GM23338 (cell line): Measurements from ENCODE around the gene RAB7B. TPM values are rescaled to one million over a fixed set of nuclear protein-coding genes. Genes with fewer than 3 reads are reported as not detected.

Source experiments
- ATAC-seq: fragments of 200-7000 bp; cut with Tn5 transposase; 3 replicates; pipeline ENCODE4 v1.9.1; 2020
- DNase-seq: peaks from one replicate; pipeline ENCODE4 v3.0.0-alpha.2; 2015; ENCODE audit warnings: low spot score
- H2AFZ ChIP-seq: fragments of 200-600 bp; sonication (generic); 2 replicates; pipeline ENCODE4 v1.8.0; 2016; ENCODE audit warnings: antibody characterized with exemption, mild to moderate bottlenecking, moderate library complexity
- H3F3A ChIP-seq: fragments of 200-600 bp; sonication (generic); replicated peaks from 2 replicates; pipeline ENCODE4 v1.8.0; 2017; ENCODE audit warnings: antibody characterized with exemption, mixed run types, low read depth
- H3K27ac ChIP-seq: fragments of 200-600 bp; sonication (generic); 2 replicates; pipeline ENCODE4 v1.6.1; 2016; ENCODE audit warnings: low read depth
- H3K27me3 ChIP-seq: fragments of 200-600 bp; sonication (generic); 2 replicates; pipeline ENCODE4 v1.8.0; 2016; ENCODE audit warnings: mild to moderate bottlenecking, mixed run types, moderate library complexity; ENCODE audit not compliant: insufficient read depth
- H3K36me3 ChIP-seq: fragments of 200-600 bp; sonication (generic); 2 replicates; pipeline ENCODE4 v1.8.0; 2016; ENCODE audit warnings: mild to moderate bottlenecking; ENCODE audit not compliant: insufficient read depth
- H3K4me1 ChIP-seq: fragments of 200-600 bp; sonication (generic); 2 replicates; pipeline ENCODE4 v1.8.0; 2016; ENCODE audit warnings: mild to moderate bottlenecking, moderate library complexity; ENCODE audit not compliant: insufficient read depth
- H3K4me2 ChIP-seq: fragments of 200-600 bp; sonication (generic); 2 replicates; pipeline ENCODE4 v1.7.1; 2017; ENCODE audit warnings: mixed run types
- H3K4me3 ChIP-seq: fragments of 200-600 bp; sonication (generic); 2 replicates; pipeline ENCODE4 v1.6.1; 2016; ENCODE audit warnings: mixed run types
- H3K79me2 ChIP-seq: fragments of 200-600 bp; sonication (generic); replicated peaks from 2 replicates; pipeline ENCODE4 v1.8.0; 2017; ENCODE audit warnings: mild to moderate bottlenecking; ENCODE audit not compliant: insufficient read depth
- H3K9me2 ChIP-seq: fragments of 200-600 bp; sonication (generic); 2 replicates; pipeline ENCODE4 v1.8.0; 2017; ENCODE audit not compliant: insufficient read depth
- H4K20me1 ChIP-seq: fragments of 200-600 bp; sonication (generic); replicated peaks from 2 replicates; pipeline ENCODE4 v1.8.0; 2017; ENCODE audit warnings: mild to moderate bottlenecking; ENCODE audit not compliant: insufficient read depth
- H3K27ac Mint-ChIP-seq: 2 replicates; pipeline ENCODE4 v1.8.0; 2020; ENCODE audit warnings: inconsistent platforms, mild to moderate bottlenecking, moderate library complexity, mixed read lengths
- H3K27me3 Mint-ChIP-seq: 3 replicates; pipeline ENCODE4 v1.8.0; 2022; ENCODE audit warnings: low read depth, mild to moderate bottlenecking, moderate library complexity, mixed read lengths, inconsistent platforms; ENCODE audit not compliant: insufficient read depth, poor library complexity
- H3K36me3 Mint-ChIP-seq: 3 replicates; pipeline ENCODE4 v1.8.0; 2021; ENCODE audit warnings: low read depth, mild to moderate bottlenecking, inconsistent platforms, moderate library complexity, mixed read lengths
- H3K4me1 Mint-ChIP-seq: 3 replicates; pipeline ENCODE4 v1.8.0; 2020; ENCODE audit warnings: mild to moderate bottlenecking, inconsistent platforms, mixed read lengths
- H3K4me3 Mint-ChIP-seq: 3 replicates; pipeline ENCODE4 v1.8.0; 2021; ENCODE audit warnings: moderate library complexity, mild to moderate bottlenecking, inconsistent platforms, mixed read lengths
- H3K9me3 Mint-ChIP-seq: 3 replicates; pipeline ENCODE4 v1.8.0; 2020; ENCODE audit warnings: moderate library complexity, mild to moderate bottlenecking, inconsistent platforms, mixed read lengths
- EZH2 ChIP-seq: fragments of 200-600 bp; sonication (generic); IDR thresholded peaks from one replicate; pipeline ENCODE4 v1.8.0; 2017; ENCODE audit warnings: antibody characterized with exemption, mild to moderate bottlenecking, low read depth; ENCODE audit not compliant: unreplicated experiment
- NANOG ChIP-seq: IDR thresholded peaks from 2 replicates; pipeline ENCODE4 v1.6.1; 2016; ENCODE audit warnings: antibody characterized with exemption, borderline replicate concordance
- polyA plus RNA-seq: library from polyadenylated mRNA; unstranded; fragments of >200 nt; fragmentation: Nextera tagmentation; extraction: Ambion mirVana; gene quantifications from 2 replicates; pipeline ENCODE4 v1.2.1, GENCODE V29; 2016
- total RNA-seq: library from RNA; depleted of rRNA; stranded (reverse); fragments of >200 nt; shearing (Covaris generic); gene quantifications from 2 replicates; pipeline ENCODE4 v1.2.3, GENCODE V29; 2014
- TF ChIP-seq, protein P1 (sequence below): IDR thresholded peaks from one replicate; pipeline ENCODE4 v1.6.1; 2018; ENCODE audit warnings: antibody characterized with exemption; ENCODE audit not compliant: unreplicated experiment
- TF ChIP-seq, protein P2 (sequence below): fragments of 250-450 bp; sonication (Bioruptor Pico); IDR thresholded peaks from 2 replicates; pipeline ENCODE4 v1.5.0; 2020; ENCODE audit warnings: mild to moderate bottlenecking, moderate library complexity

The RAB7B gene
- total and polyA plus RNA-seq, 2 experiments from 2014 or later: not detected

- H3K27ac ChIP-seq: no peak overlapping the region
These were observed 29.4 kb upstream of the RAB7B start for GRCh38 chr1:206032380-206033140.

More at GRCh38 chr1:206032380-206033140, 29.4 kb upstream of the RAB7B start:
- H3K27me3 ChIP-seq: no peaks in the 10 kb centered on the region
- Mint-ChIP-seq H3K4me1 (peaks cover 6% of the 10 kb centered on the region; the same call in 1 of the 3 replicates), H3K36me3 (no peaks in the 10 kb centered on the region), H3K9me3 (no peaks in the 10 kb centered on the region), H3K4me3 (no peak overlapping the region), H3K27me3 (peaks cover 6% of the 10 kb centered on the region), H3K27ac (no peak overlapping the region)
- H3K4me1 ChIP-seq: 0 out of 2 replicates have a peak, but pooled peaks cover 5% of the 10 kb centered on the region
- no peaks in the 10 kb centered on the region for H3K9me2 ChIP-seq
- no peaks in the 10 kb centered on the region for H3K79me2 ChIP-seq
- no peaks in the 10 kb centered on the region for H3F3A ChIP-seq
- H2AFZ ChIP-seq: no peak overlapping the region
- no peaks in the 10 kb centered on the region for H4K20me1 ChIP-seq
- H3K4me3 ChIP-seq: no peak overlapping the region
- H3K4me2 ChIP-seq: no peak overlapping the region
- no peak for ATAC-seq
- TF ChIP-seq EZH2 (no peak), NANOG (no peak)
- TF ChIP-seq, protein P1, sequence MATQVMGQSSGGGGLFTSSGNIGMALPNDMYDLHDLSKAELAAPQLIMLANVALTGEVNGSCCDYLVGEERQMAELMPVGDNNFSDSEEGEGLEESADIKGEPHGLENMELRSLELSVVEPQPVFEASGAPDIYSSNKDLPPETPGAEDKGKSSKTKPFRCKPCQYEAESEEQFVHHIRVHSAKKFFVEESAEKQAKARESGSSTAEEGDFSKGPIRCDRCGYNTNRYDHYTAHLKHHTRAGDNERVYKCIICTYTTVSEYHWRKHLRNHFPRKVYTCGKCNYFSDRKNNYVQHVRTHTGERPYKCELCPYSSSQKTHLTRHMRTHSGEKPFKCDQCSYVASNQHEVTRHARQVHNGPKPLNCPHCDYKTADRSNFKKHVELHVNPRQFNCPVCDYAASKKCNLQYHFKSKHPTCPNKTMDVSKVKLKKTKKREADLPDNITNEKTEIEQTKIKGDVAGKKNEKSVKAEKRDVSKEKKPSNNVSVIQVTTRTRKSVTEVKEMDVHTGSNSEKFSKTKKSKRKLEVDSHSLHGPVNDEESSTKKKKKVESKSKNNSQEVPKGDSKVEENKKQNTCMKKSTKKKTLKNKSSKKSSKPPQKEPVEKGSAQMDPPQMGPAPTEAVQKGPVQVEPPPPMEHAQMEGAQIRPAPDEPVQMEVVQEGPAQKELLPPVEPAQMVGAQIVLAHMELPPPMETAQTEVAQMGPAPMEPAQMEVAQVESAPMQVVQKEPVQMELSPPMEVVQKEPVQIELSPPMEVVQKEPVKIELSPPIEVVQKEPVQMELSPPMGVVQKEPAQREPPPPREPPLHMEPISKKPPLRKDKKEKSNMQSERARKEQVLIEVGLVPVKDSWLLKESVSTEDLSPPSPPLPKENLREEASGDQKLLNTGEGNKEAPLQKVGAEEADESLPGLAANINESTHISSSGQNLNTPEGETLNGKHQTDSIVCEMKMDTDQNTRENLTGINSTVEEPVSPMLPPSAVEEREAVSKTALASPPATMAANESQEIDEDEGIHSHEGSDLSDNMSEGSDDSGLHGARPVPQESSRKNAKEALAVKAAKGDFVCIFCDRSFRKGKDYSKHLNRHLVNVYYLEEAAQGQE: no peak
- TF ChIP-seq, protein P2, sequence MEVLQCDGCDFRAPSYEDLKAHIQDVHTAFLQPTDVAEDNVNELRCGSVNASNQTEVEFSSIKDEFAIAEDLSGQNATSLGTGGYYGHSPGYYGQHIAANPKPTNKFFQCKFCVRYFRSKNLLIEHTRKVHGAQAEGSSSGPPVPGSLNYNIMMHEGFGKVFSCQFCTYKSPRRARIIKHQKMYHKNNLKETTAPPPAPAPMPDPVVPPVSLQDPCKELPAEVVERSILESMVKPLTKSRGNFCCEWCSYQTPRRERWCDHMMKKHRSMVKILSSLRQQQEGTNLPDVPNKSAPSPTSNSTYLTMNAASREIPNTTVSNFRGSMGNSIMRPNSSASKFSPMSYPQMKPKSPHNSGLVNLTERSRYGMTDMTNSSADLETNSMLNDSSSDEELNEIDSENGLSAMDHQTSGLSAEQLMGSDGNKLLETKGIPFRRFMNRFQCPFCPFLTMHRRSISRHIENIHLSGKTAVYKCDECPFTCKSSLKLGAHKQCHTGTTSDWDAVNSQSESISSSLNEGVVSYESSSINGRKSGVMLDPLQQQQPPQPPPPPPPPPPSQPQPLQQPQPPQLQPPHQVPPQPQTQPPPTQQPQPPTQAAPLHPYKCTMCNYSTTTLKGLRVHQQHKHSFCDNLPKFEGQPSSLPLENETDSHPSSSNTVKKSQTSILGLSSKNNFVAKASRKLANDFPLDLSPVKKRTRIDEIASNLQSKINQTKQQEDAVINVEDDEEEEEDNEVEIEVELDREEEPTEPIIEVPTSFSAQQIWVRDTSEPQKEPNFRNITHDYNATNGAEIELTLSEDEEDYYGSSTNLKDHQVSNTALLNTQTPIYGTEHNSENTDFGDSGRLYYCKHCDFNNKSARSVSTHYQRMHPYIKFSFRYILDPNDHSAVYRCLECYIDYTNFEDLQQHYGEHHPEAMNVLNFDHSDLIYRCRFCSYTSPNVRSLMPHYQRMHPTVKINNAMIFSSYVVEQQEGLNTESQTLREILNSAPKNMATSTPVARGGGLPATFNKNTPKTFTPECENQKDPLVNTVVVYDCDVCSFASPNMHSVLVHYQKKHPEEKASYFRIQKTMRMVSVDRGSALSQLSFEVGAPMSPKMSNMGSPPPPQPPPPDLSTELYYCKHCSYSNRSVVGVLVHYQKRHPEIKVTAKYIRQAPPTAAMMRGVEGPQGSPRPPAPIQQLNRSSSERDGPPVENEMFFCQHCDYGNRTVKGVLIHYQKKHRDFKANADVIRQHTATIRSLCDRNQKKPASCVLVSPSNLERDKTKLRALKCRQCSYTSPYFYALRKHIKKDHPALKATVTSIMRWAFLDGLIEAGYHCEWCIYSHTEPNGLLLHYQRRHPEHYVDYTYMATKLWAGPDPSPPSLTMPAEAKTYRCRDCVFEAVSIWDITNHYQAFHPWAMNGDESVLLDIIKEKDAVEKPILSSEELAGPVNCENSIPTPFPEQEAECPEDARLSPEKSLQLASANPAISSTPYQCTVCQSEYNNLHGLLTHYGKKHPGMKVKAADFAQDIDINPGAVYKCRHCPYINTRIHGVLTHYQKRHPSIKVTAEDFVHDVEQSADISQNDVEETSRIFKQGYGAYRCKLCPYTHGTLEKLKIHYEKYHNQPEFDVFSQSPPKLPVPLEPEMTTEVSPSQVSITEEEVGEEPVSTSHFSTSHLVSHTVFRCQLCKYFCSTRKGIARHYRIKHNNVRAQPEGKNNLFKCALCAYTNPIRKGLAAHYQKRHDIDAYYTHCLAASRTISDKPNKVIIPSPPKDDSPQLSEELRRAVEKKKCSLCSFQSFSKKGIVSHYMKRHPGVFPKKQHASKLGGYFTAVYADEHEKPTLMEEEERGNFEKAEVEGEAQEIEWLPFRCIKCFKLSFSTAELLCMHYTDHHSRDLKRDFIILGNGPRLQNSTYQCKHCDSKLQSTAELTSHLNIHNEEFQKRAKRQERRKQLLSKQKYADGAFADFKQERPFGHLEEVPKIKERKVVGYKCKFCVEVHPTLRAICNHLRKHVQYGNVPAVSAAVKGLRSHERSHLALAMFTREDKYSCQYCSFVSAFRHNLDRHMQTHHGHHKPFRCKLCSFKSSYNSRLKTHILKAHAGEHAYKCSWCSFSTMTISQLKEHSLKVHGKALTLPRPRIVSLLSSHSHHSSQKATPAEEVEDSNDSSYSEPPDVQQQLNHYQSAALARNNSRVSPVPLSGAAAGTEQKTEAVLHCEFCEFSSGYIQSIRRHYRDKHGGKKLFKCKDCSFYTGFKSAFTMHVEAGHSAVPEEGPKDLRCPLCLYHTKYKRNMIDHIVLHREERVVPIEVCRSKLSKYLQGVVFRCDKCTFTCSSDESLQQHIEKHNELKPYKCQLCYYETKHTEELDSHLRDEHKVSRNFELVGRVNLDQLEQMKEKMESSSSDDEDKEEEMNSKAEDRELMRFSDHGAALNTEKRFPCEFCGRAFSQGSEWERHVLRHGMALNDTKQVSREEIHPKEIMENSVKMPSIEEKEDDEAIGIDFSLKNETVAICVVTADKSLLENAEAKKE (CRISPR knock-in tag): no peak
- DNase-seq: no peak
- H3K36me3 ChIP-seq: no peaks in the 10 kb centered on the region
